HG02763 (cell line): ENCODE measurements around the gene ETNK2.

Experiments used
- ATAC-seq: cut with Tn5 transposase; IDR thresholded peaks from one replicate; pipeline ENCODE4 v1.9.1; 2021; ENCODE audit warnings: mild to moderate bottlenecking, moderate library complexity; ENCODE audit not compliant: unreplicated experiment

The ETNK2 gene

GRCh38 chr1:204084247-204084772 lies 67.5 kb downstream of the ETNK2 start:
- no peak for ATAC-seq

DNA sequence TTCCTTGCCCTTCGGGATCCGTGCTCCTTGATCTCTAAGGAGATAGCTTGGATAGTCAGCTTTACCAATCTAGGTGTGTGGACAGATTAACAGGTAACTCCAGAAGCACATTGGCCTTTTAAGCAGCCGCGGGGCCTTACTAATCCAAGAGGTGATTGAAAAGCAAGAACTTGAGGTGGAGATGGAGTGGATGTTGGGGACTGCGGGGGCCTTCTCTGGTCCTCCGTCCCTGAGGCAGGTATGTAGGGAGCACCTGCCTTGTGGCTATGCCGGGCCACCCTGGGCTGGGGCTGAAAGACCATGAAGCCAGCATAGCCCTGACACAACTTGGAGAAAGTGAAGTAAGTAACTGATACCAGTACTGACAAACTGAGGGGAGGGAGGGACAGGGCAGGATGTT lies 68.4 kb downstream of the ETNK2 start:
- ATAC-seq = no peak

DNA sequence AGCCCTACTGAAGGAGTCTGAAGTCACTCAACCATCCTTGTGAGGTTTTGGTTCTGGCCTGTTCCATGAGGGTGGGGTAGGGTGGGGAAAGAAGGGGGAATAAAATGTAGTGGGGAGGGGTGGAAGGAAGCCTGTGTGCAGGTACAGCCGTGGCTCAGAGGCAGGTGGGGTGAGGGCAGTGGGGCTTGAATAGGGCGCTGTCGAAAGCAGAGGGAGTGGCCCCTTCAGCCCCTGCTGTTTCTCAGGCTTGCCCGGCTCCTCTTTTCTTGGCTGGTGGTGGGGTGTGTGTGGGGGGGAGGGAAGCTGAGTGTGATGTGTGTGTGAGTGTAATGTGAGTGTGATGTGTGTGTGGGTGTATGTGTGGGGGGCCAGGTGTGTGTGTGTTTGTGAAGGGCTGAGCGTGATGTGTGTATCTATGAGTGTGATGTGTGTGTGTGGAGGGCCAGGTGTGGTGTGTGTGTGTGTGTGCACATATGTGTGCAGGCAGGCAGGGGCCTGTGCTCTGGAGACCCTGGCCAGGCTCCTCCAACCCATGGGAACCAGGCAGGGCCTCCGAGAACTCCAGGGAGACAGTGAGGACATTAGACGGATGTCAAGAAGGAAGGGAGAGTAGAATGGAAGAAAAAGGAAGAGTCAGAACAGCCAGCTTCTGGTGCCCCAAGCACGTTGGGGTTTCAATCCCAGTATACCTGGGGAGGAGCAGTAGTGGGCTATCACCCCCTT lies 69.9 kb downstream of the ETNK2 start:
- ATAC-seq = no peak

DNA sequence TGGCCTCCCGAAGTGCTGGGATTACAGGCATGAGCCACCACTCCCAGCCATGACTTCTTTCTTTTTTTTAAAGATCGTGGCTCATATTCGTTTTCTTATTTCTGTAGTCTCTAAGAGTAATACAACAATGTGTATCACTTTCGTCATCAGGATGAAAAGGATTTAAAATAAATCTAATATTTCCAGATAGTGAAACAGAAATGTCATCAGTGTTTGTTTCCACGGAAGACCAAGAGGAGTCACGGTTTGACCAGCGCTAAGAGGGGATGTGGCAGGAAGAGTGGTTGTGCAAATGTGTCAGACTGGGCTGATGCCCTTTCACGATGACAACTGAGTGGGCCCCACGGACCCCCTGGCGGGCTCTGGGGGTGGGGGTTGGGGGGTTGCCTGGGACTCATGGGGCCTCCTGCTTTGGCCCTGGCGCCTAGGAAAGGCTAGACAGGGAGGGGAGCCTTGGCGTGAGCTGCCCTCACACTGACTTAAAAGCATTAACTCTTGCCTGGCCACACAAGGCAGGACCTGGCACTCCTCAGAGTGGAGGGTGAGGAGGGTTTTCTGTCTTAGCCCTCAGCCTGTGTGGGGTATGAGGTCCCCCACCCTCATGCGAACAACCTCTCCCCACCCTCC lies 70.6 kb downstream of the ETNK2 start:
- ATAC-seq = no peak
